H1 (cell line): Measurements from ENCODE around the gene PRCD. TPM values are rescaled to one million over a fixed set of nuclear protein-coding genes. Genes with fewer than 3 reads are reported as not detected.

ENCODE experiments used
- CTCF ChIA-PET: fragments of 300-600 bp; sonication (Branson Sonifier 250); formaldehyde crosslinking; loops from one replicate; lab custom pipeline; 2021; ENCODE audit not compliant: partially characterized antibody; lab: Charles Lee
- POLR2A ChIA-PET: fragments of 300-600 bp; sonication (Branson Sonifier 250); formaldehyde crosslinking; loops from one replicate; lab custom pipeline; 2021; ENCODE audit warnings: inconsistent platforms; ENCODE audit not compliant: partially characterized antibody; lab: Charles Lee
- DNase-seq, 2 experiments: peaks; one replicate each; pipeline versions ENCODE4 v3.0.0 to v3.0.0-alpha.2; 2010 to 2022; ENCODE audit warnings: low spot score in 2 of 2, low read depth in 1 of 2, mixed read lengths in 1 of 2
- FAIRE-seq: peaks from 2 replicates; lab custom pipeline; 2011; peaks lifted over from hg19 to GRCh38; lab: Jason Lieb, UNC
- H2AFZ ChIP-seq: 2 replicates; pipeline ENCODE4 v1.8.1; 2012; ENCODE audit warnings: low read length, inconsistent platforms
- H2AK5ac ChIP-seq: 2 replicates; pipeline ENCODE4 v1.6.1; 2013; ENCODE audit warnings: low read depth, low read length
- H2BK120ac ChIP-seq: replicated peaks from 2 replicates; pipeline ENCODE3; 2013; ENCODE audit warnings: low read depth, low read length, inconsistent platforms
- H2BK12ac ChIP-seq: 2 replicates; pipeline ENCODE4 v1.6.1; 2013; ENCODE audit warnings: low read depth, low read length
- H2BK15ac ChIP-seq: 2 replicates; pipeline ENCODE4 v1.6.1; 2013; ENCODE audit warnings: low read length
- H2BK20ac ChIP-seq: 2 replicates; pipeline ENCODE4 v1.6.1; 2013; ENCODE audit warnings: low read length
- H2BK5ac ChIP-seq: 2 replicates; pipeline ENCODE4 v1.6.1; 2013; ENCODE audit warnings: low read depth, low read length
- H3K14ac ChIP-seq: 2 replicates; pipeline ENCODE4 v1.6.1; 2013; ENCODE audit warnings: inconsistent platforms; ENCODE audit not compliant: insufficient read length
- H3K18ac ChIP-seq: 2 replicates; pipeline ENCODE4 v1.6.1; 2013; ENCODE audit warnings: low read length; ENCODE audit errors: extremely low read depth
- H3K23ac ChIP-seq: 2 replicates; pipeline ENCODE4 v1.6.1; 2013; ENCODE audit warnings: inconsistent platforms; ENCODE audit not compliant: insufficient read length
- H3K23me2 ChIP-seq: 2 replicates; pipeline ENCODE4 v1.6.1; 2013; ENCODE audit warnings: low read depth, low read length
- H3K27ac ChIP-seq: 2 replicates; pipeline ENCODE4 v1.6.1; 2011; ENCODE audit warnings: low read depth, low read length, inconsistent platforms
- H3K27me3 ChIP-seq, 4 experiments: replicated peaks in 1 of 4; 1 replicate in 1 of 4; 2 replicates in 3 of 4; pipeline versions ENCODE4 v1.6.1 to v1.8.1; 2011 to 2013; ENCODE audit warnings: low read length in 3 of 4, mild to moderate bottlenecking in 3 of 4, inconsistent platforms in 2 of 4, mixed read lengths in 2 of 4, moderate library complexity in 1 of 4; ENCODE audit not compliant: control insufficient read depth in 3 of 4, insufficient read depth in 3 of 4; ENCODE audit errors: extremely low read depth in 1 of 4
- H3K36me3 ChIP-seq, 4 experiments: 2 replicates each; pipeline versions ENCODE4 v1.6.1 to v1.8.1; 2011 to 2013; ENCODE audit warnings: mild to moderate bottlenecking in 4 of 4, low read length in 3 of 4, moderate library complexity in 2 of 4, control low read depth in 1 of 4, inconsistent platforms in 1 of 4; ENCODE audit not compliant: insufficient read depth in 4 of 4, control insufficient read depth in 2 of 4
- H3K4ac ChIP-seq: replicated peaks from 2 replicates; pipeline ENCODE3; 2013; ENCODE audit warnings: low read length, low read depth, mixed read lengths, inconsistent platforms; ENCODE audit not compliant: insufficient read length
- H3K4me1 ChIP-seq, 4 experiments: replicated peaks in 1 of 4; 1 replicate in 1 of 4; 2 replicates in 3 of 4; pipeline versions ENCODE4 v1.6.1 to v1.8.1; 2011 to 2013; ENCODE audit warnings: low read length in 3 of 4, inconsistent platforms in 2 of 4, mixed read lengths in 1 of 4; ENCODE audit not compliant: insufficient read depth in 4 of 4, control insufficient read depth in 3 of 4
- H3K4me2 ChIP-seq, 2 experiments: 2 replicates each; pipeline versions ENCODE4 v1.6.1 to v1.8.1; 2011 to 2013; ENCODE audit warnings: low read depth in 2 of 2, low read length in 2 of 2, control low read depth in 1 of 2, inconsistent platforms in 1 of 2, mild to moderate bottlenecking in 1 of 2; ENCODE audit not compliant: insufficient read depth in 1 of 2
- H3K4me3 ChIP-seq, 4 experiments: fragments of 200-600, 300-600 bp in 1 of 4; sonication (generic), shearing (Covaris generic), sonication (Bioruptor Twin) in 1 of 4; 2 replicates each; pipeline versions ENCODE4 v1.5.1 to v1.8.1; 2011 to 2016; ENCODE audit warnings: low read length in 4 of 4, low read depth in 3 of 4, control low read depth in 2 of 4, inconsistent platforms in 2 of 4, mild to moderate bottlenecking in 2 of 4, mixed read lengths in 1 of 4, moderate library complexity in 1 of 4; ENCODE audit not compliant: insufficient read depth in 2 of 4; ENCODE audit errors: extremely low read depth in 1 of 4
- H3K56ac ChIP-seq: replicated peaks from 2 replicates; pipeline ENCODE3; 2013; ENCODE audit warnings: low read depth, mild to moderate bottlenecking, mixed read lengths, low read length, inconsistent platforms; ENCODE audit not compliant: insufficient read length
- H3K79me1 ChIP-seq: 2 replicates; pipeline ENCODE4 v1.6.1; 2013; ENCODE audit warnings: low read depth, low read length, control low read depth
- H3K79me2 ChIP-seq, 2 experiments: 2 replicates each; pipeline versions ENCODE4 v1.6.1 to v1.8.1; 2012 to 2013; ENCODE audit warnings: low read length in 2 of 2, mild to moderate bottlenecking in 2 of 2, inconsistent platforms in 1 of 2; ENCODE audit not compliant: insufficient read depth in 2 of 2, control insufficient read depth in 1 of 2
- H3K9ac ChIP-seq, 4 experiments: replicated peaks in 1 of 4; 1 replicate in 1 of 4; 2 replicates in 3 of 4; pipeline versions ENCODE4 v1.6.1 to v1.8.1; 2011 to 2013; ENCODE audit warnings: low read depth in 3 of 4, low read length in 3 of 4, control low read depth in 2 of 4, mild to moderate bottlenecking in 2 of 4, moderate library complexity in 2 of 4, inconsistent platforms in 1 of 4; ENCODE audit errors: extremely low read depth in 1 of 4
- H3K9me3 ChIP-seq, 2 experiments: 2 replicates each; pipeline versions ENCODE4 v1.6.1 to v1.8.1; 2012 to 2013; ENCODE audit warnings: mild to moderate bottlenecking in 2 of 2, moderate library complexity in 2 of 2, control low read depth in 1 of 2, inconsistent platforms in 1 of 2, low read depth in 1 of 2, low read length in 1 of 2, mixed read lengths in 1 of 2; ENCODE audit not compliant: insufficient read depth in 2 of 2
- H4K20me1 ChIP-seq, 2 experiments: replicated peaks in 1 of 2; 2 replicates each; pipeline versions ENCODE3 to v1.8.1; 2011 to 2013; ENCODE audit warnings: inconsistent platforms in 2 of 2, low read length in 2 of 2, mild to moderate bottlenecking in 1 of 2; ENCODE audit not compliant: insufficient read depth in 2 of 2, control insufficient read depth in 1 of 2
- H4K5ac ChIP-seq: 2 replicates; pipeline ENCODE4 v1.6.1; 2013; ENCODE audit warnings: low read length, low read depth, mixed read lengths, inconsistent platforms; ENCODE audit not compliant: insufficient read length
- H4K8ac ChIP-seq: 2 replicates; pipeline ENCODE4 v1.8.0; 2013; ENCODE audit warnings: mild to moderate bottlenecking, moderate library complexity, low read length, inconsistent platforms; ENCODE audit not compliant: insufficient read depth; ENCODE audit errors: extremely low read depth
- H4K91ac ChIP-seq: replicated peaks from 2 replicates; pipeline ENCODE3; 2013; ENCODE audit warnings: low read length, mixed read lengths, inconsistent platforms; ENCODE audit not compliant: insufficient read length
- BRCA1 ChIP-seq: IDR thresholded peaks from 2 replicates; pipeline ENCODE4 v1.6.1; 2012; ENCODE audit warnings: low read depth, low read length, improper control_type of control experiment
- RNF2 ChIP-seq: fragments of 200-900, 300-1000 bp; sonication (generic); IDR thresholded peaks from 2 replicates; pipeline ENCODE4 v1.7.1; 2016; ENCODE audit warnings: borderline replicate concordance, low read depth, mild to moderate bottlenecking, antibody characterized with exemption, low read length; ENCODE audit not compliant: poor library complexity, severe bottlenecking; ENCODE audit errors: missing control alignments
- SP4 ChIP-seq: IDR thresholded peaks from 2 replicates; pipeline ENCODE4 v1.6.1; 2012; ENCODE audit warnings: low read length, inconsistent platforms
- WGBS, 2 experiments: shearing (Covaris generic) in 1 of 2; methylation state at CpG; one replicate each; pipeline versions ENCODE4 v1.1.6 to v1.1.7; 2013 to 2015; ENCODE audit warnings: low lambda C conversion rate in 2 of 2, mixed read lengths in 2 of 2, inconsistent platforms in 1 of 2, low coverage in 1 of 2, missing lambda C conversion rate in 1 of 2; ENCODE audit not compliant: insufficient replicate concordance in 2 of 2, insufficient coverage in 1 of 2, insufficient read length in 1 of 2; ENCODE audit errors: extremely low coverage in 1 of 2, missing lambda C conversion rate in 1 of 2; 5-methylcytosine and 5-hydroxymethylcytosine counted together
- polyA plus RNA-seq, 7 experiments: library from polyadenylated mRNA; depleted of rRNA in 3 of 7; stranded (reverse) in 5 of 7; unstranded in 2 of 7; fragments of >200 nt in 5 of 7; fragments of 200-250 nt in 2 of 7; gene quantifications; 1 replicate in 5 of 7; 2 replicates in 1 of 7; 4 replicates in 1 of 7; pipeline versions ENCODE4 v1.2.1 to v1.2.3, GENCODE V29; 2011 to 2013; ENCODE audit warnings: missing spikeins in 2 of 7, mixed read lengths in 2 of 7
- total RNA-seq: library from RNA; stranded (reverse); fragmentation: NEBNext Ultra II Directional; extraction: Animal tissue kit (Norgen Biotek cat#: 25700); gene quantifications from 2 replicates; pipeline ENCODE4 v1.2.1, GENCODE V29; 2021

PRCD gene
- total and polyA plus RNA-seq, 2 of the 8 experiments (the other 6 are each of a cell fraction or from before 2014, with no cell fraction given): 0.77 to 2.1 TPM

DNA sequence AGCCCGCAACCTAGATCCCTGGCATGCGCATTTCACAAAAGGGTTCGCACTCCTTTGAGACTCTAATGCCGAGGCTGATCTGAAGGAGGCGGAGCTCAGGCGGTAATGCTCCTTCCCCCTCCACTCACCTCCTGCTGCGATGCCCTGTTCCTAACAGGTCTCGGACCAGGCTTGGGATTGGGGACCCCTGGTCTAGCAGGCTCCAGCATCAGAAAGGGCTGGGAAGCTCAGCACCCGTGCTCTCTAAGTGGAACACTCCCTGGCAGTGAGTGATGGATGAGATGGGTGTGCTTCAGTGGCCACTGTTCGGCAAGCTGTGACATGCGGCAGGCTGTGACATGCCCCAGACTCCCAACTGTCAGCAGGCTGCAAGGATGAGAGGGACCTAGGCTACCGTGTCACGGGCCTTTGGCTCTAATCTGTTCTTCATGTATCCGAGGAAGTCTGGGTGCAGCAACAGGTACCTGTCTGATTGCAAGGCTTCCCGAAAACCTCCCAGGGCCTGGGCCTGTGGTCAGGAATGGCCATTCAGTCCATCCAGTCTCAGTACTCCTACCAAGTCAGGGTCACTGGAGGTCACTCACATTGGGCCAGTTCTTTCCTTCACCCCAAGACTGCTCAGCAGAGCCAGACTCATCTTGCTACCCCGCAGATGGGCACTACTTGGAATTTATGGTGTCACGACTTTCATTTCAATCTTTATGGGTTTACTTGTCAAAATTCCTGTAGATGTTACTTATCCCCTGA is 47.1 kb downstream of the PRCD start:
- Histone ChIP-seq H3K4me3 (no peak overlapping the region), H2BK120ac (no peak overlapping the region), H3K18ac (no peak overlapping the region), H2BK12ac (no peak overlapping the region), H3K27ac (no peak overlapping the region), H3K9ac (no peak overlapping the region), H3K23me2 (peaks cover 13% of the 10 kb centered on the region), H4K8ac (no peak overlapping the region), H4K20me1 (peaks cover 0 to 2% of the 10 kb centered on the region in 2 experiments), H3K79me1 (no peaks in the 10 kb centered on the region), H3K36me3 (peaks cover 0 to 9% (median 0%) of the 10 kb centered on the region in 4 experiments; a peak in 1 of 8 replicates), H3K23ac (no peak overlapping the region), H3K79me2 (no peaks in the 10 kb centered on the region), H3K9me3 (0 out of 4 replicates have a peak, but pooled peaks cover 0 to 2% of the 10 kb centered on the region in 2 experiments), H3K4me1 (peaks cover 0 to 16% (median 7%) of the 10 kb centered on the region in 4 experiments; a peak in 6 of 7 replicates), H2BK5ac (no peak overlapping the region), H4K5ac (no peak overlapping the region), H4K91ac (no peak overlapping the region), H3K14ac (no peak overlapping the region), H3K56ac (no peak overlapping the region), H2BK15ac (no peak overlapping the region), H2AK5ac (no peak overlapping the region), H3K4me2 (peak overlapping the region; percentile 30 to 87; a peak in 3 of 4 replicates), H2BK20ac (no peak overlapping the region), H3K4ac (no peak overlapping the region), H2AFZ (no peak overlapping the region), H3K27me3 (peaks cover 33 to 57% (median 45%) of the 10 kb centered on the region in 4 experiments)
- DNase-seq: no peak
- WGBS, 2 experiments: 48% methylated on average over 17 of the region's 17 CpGs; no CpG with 5 or more reads in 1 of the 2 experiments
- TF ChIP-seq SP4 (no peak), RNF2 (no peak), BRCA1 (no peak)
- ChIA-PET CTCF (interaction anchor here (0.5 to 1.5 kb wide), 11 partner anchors 11 to 1415 kb away, joined by 3 to 5 read pairs (median 3); no protein-coding TSS in a partner anchor), POLR2A (interaction anchor here (1.6 kb wide), 1 partner anchor 14 kb away, joined by 3 read pairs; no protein-coding TSS in a partner anchor)
- FAIRE-seq: no peak
